Measurements from ENCODE around the gene SLC5A2.
"Not testable (repeated sequence)": the region's sequence is repeated elsewhere in the genome, so short reads cannot be mapped to it uniquely, and the experiment has no call there.

The SLC5A2 gene

GRCh38 chr16:31537362-31538242, 54.7 kb downstream of the SLC5A2 start:
- Histone ChIP-seq H3K27me3 (replicated peaks; ENCODE audit: control insufficient read depth, insufficient read depth, low read length) (no peaks in the 10 kb centered on the region), H3K4me3 (replicated peaks; ENCODE audit: low read depth, low read length) (no peak overlapping the region), H3K36me3 (ENCODE audit: control insufficient read depth, insufficient read depth, low read length) (no peaks in the 10 kb centered on the region)
- DNase-seq (ENCODE audit: extremely low read depth, insufficient read length) = no peak
- TF ChIP-seq CTCF (IDR thresholded peaks at IDR 0.05; ENCODE audit: insufficient read depth, low read length, poor library complexity, severe bottlenecking) = no peak

- H3K4me3 ChIP-seq (replicated peaks; ENCODE audit: low read depth, low read length); H3K27me3 ChIP-seq (replicated peaks; ENCODE audit: control insufficient read depth, insufficient read depth, low read length); DNase-seq (ENCODE audit: extremely low read depth, insufficient read length); H3K36me3 ChIP-seq (ENCODE audit: control insufficient read depth, insufficient read depth, low read length): not testable (repeated sequence)
These were observed 55.3 kb downstream of the SLC5A2 start for GRCh38 chr16:31538243-31538598.

GRCh38 chr16:31539762-31540161, 56.8 kb downstream of the SLC5A2 start:
- H3K4me3 ChIP-seq (replicated peaks; ENCODE audit: low read depth, low read length); H3K27me3 ChIP-seq (replicated peaks; ENCODE audit: control insufficient read depth, insufficient read depth, low read length); H3K36me3 ChIP-seq (ENCODE audit: control insufficient read depth, insufficient read depth, low read length); DNase-seq (ENCODE audit: extremely low read depth, insufficient read length): not testable (repeated sequence)

Data from GM06990 (cell line).